Measurements from ENCODE around the gene CATSPERB. TPM values are rescaled to one million over a fixed set of nuclear protein-coding genes. Genes with fewer than 3 reads are reported as not detected.
A peak's percentile ranks its signal among the peaks of the same experiment; 100 is the strongest.

The CATSPERB gene
- total and polyA plus RNA-seq, 9 of the 15 experiments (the other 6 are each of a cell fraction or from before 2014, with no cell fraction given): 0.05 to 1.4 (median 0.89) TPM

DNA sequence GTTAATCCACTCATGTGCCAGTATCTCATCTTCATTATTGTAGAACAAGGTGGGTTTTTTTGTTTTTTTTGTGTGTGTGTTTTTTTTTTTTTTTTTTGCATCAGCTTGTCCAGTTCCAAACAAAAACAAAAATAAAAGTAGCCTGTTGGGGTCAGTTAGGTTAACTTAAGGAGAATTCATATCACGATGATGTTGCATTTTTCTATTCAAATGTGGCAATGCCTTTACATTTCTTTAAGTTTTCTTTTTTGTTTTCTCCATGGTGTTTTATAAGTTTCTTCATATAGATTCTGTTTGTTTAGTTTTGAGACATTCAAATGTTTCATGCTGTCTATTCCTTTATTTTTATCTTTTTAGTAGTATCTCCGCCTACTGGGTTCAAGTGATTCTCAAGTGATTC, 16.2 kb upstream of the CATSPERB start:
- Histone ChIP-seq H4K20me1 (replicated peaks; ENCODE audit: control insufficient read depth, insufficient read depth, low read length) (no peaks in the 10 kb centered on the region), H3K36me3 (ENCODE audit: control insufficient read depth, insufficient read depth, low read length) (no peaks in the 10 kb centered on the region), H3K9me3 (replicated peaks; ENCODE audit: control insufficient read depth, insufficient read depth, low read depth, low read length) (no peaks in the 10 kb centered on the region), H3K4me3 (no peak overlapping the region), H2AFZ (ENCODE audit: low read depth, low read length) (no peak overlapping the region), H3K4me1 (replicated peaks in 1 of 2; ENCODE audit: control insufficient read depth in 2 of 2, insufficient read depth in 2 of 2, low read length in 2 of 2) (no peaks in the 10 kb centered on the region; a peak in 1 of 5 replicates), H3K27ac (ENCODE audit: extremely low read depth, low read depth, low read length) (no peak overlapping the region), H3K9me1 (ENCODE audit: control insufficient read depth, insufficient read depth, low read length) (no peaks in the 10 kb centered on the region), H3K79me2 (ENCODE audit: control insufficient read depth, insufficient read depth, low read length) (no peaks in the 10 kb centered on the region), H3K4me2 (ENCODE audit: insufficient read depth, low read length) (no peak overlapping the region), H3K27me3 (ENCODE audit: control insufficient read depth in 2 of 2, insufficient read depth in 2 of 2, low read length in 2 of 2) (no peaks in the 10 kb centered on the region), H3K9ac (ENCODE audit: insufficient read depth in 1 of 2, low read depth in 2 of 2, low read length in 2 of 2) (no peak overlapping the region)
- ATAC-seq (no peak), FAIRE-seq (no peak), DNase-seq (ENCODE audit: extremely low read depth in 1 of 4, low spot score in 3 of 4) (no peak)
- in situ Hi-C loops (cut with MboI) (no loop called here), intact Hi-C loops (cut with micrococcal nuclease) (no loop called here)
- POLR2A ChIA-PET: no interaction called here
- CTCF ChIA-PET (ENCODE audit: low intra/inter-chr PET ratio): no interaction called here
- TF ChIP-seq ZNF384 (IDR thresholded peaks at IDR 0.05; ENCODE audit: low read depth, low read length) (no peak), NFE2 (IDR thresholded peaks at IDR 0.05; ENCODE audit: low read depth) (peak; percentile 41), SMARCA4 (IDR thresholded peaks at IDR 0.05) (0 out of 2 replicates have a peak, but pooled peaks have one; percentile 11), LCOR (CRISPR knock-in tag; IDR thresholded peaks at IDR 0.05) (no peak), ZNF3 (CRISPR knock-in tag; IDR thresholded peaks at IDR 0.05) (no peak), OTX1 (CRISPR knock-in tag; IDR thresholded peaks at IDR 0.05) (no peak), SIN3B (IDR thresholded peaks at IDR 0.05; ENCODE audit: low read depth) (no peak), MAFG (tag; conservative IDR thresholded peaks at IDR 0.05) (peak; percentile 79), PRPF4 (IDR thresholded peaks at IDR 0.05; ENCODE audit: insufficient read depth, low read depth, low read length, poor library complexity, severe bottlenecking) (no peak), CLOCK (CRISPR knock-in tag; IDR thresholded peaks at IDR 0.05; ENCODE audit: borderline replicate concordance) (no peak), CCAR2 (IDR thresholded peaks at IDR 0.05; ENCODE audit: low read depth, low read length) (no peak), ZNF316 (IDR thresholded peaks at IDR 0.05) (peak; percentile 70), ZNF507 (tag; conservative IDR thresholded peaks at IDR 0.05) (no peak), C11orf30 (IDR thresholded peaks at IDR 0.05; ENCODE audit: low read depth) (peak; percentile 66), RNF2 (IDR thresholded peaks at IDR 0.05) (no peak), L3MBTL2 (IDR thresholded peaks at IDR 0.05) (no peak), MAFF (IDR thresholded peaks at IDR 0.05; ENCODE audit: low read length) (peak; percentile 35; the same call in 1 of the 2 replicates), MCM2 (IDR thresholded peaks at IDR 0.05; ENCODE audit: low read depth) (no peak)
- TF ChIP-seq, protein P1, sequence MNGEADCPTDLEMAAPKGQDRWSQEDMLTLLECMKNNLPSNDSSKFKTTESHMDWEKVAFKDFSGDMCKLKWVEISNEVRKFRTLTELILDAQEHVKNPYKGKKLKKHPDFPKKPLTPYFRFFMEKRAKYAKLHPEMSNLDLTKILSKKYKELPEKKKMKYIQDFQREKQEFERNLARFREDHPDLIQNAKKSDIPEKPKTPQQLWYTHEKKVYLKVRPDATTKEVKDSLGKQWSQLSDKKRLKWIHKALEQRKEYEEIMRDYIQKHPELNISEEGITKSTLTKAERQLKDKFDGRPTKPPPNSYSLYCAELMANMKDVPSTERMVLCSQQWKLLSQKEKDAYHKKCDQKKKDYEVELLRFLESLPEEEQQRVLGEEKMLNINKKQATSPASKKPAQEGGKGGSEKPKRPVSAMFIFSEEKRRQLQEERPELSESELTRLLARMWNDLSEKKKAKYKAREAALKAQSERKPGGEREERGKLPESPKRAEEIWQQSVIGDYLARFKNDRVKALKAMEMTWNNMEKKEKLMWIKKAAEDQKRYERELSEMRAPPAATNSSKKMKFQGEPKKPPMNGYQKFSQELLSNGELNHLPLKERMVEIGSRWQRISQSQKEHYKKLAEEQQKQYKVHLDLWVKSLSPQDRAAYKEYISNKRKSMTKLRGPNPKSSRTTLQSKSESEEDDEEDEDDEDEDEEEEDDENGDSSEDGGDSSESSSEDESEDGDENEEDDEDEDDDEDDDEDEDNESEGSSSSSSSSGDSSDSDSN (IDR thresholded peaks at IDR 0.05; ENCODE audit: borderline replicate concordance in 1 of 2, low read depth in 2 of 2, low read length in 2 of 2): no peak
- WGBS (ENCODE audit: insufficient coverage, low coverage, missing lambda C conversion rate): 51% methylated on average over 2 of the region's 2 CpGs
- no TSS peak for BruUV-seq (replicated peaks)
